Measurements from ENCODE around the gene KCNS3.

KCNS3 gene

DNA sequence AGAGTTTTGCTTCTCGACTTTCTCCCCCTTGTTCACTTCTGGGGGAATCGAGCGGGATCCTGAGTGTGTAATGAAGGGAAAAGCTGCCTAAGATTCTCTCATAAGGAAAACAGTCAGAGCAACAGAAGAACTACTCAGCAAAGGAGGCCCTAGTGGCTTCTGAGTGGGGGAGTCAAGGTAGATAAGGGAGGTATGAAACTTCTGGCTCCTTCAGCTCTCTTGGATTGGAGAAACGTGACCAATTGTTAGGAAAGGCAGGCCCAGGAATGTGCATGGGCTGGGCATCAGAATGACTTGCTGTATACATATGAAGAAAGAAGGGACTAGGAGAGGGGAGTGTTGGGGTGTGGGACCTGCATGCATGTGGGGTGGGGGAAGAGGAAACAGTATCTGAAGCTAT lies 73.1 kb downstream of the KCNS3 start (continued):
- TF ChIP-seq, protein P1, sequence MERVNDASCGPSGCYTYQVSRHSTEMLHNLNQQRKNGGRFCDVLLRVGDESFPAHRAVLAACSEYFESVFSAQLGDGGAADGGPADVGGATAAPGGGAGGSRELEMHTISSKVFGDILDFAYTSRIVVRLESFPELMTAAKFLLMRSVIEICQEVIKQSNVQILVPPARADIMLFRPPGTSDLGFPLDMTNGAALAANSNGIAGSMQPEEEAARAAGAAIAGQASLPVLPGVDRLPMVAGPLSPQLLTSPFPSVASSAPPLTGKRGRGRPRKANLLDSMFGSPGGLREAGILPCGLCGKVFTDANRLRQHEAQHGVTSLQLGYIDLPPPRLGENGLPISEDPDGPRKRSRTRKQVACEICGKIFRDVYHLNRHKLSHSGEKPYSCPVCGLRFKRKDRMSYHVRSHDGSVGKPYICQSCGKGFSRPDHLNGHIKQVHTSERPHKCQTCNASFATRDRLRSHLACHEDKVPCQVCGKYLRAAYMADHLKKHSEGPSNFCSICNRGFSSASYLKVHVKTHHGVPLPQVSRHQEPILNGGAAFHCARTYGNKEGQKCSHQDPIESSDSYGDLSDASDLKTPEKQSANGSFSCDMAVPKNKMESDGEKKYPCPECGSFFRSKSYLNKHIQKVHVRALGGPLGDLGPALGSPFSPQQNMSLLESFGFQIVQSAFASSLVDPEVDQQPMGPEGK (CRISPR knock-in tag; IDR thresholded peaks at IDR 0.05; ENCODE audit: borderline replicate concordance): no peak
- no peak for TF ChIP-seq SNAI2 (CRISPR knock-in tag; IDR thresholded peaks at IDR 0.05)
- TF ChIP-seq, protein P2, sequence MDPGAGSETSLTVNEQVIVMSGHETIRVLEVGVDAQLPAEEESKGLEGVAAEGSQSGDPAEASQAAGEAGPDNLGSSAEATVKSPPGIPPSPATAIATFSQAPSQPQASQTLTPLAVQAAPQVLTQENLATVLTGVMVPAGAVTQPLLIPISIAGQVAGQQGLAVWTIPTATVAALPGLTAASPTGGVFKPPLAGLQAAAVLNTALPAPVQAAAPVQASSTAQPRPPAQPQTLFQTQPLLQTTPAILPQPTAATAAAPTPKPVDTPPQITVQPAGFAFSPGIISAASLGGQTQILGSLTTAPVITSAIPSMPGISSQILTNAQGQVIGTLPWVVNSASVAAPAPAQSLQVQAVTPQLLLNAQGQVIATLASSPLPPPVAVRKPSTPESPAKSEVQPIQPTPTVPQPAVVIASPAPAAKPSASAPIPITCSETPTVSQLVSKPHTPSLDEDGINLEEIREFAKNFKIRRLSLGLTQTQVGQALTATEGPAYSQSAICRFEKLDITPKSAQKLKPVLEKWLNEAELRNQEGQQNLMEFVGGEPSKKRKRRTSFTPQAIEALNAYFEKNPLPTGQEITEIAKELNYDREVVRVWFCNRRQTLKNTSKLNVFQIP (CRISPR knock-in tag; IDR thresholded peaks at IDR 0.05; ENCODE audit: borderline replicate concordance, low read depth): no peak
- TF ChIP-seq ISL1 (CRISPR knock-in tag; IDR thresholded peaks at IDR 0.05): no peak
- TF ChIP-seq, protein P3, sequence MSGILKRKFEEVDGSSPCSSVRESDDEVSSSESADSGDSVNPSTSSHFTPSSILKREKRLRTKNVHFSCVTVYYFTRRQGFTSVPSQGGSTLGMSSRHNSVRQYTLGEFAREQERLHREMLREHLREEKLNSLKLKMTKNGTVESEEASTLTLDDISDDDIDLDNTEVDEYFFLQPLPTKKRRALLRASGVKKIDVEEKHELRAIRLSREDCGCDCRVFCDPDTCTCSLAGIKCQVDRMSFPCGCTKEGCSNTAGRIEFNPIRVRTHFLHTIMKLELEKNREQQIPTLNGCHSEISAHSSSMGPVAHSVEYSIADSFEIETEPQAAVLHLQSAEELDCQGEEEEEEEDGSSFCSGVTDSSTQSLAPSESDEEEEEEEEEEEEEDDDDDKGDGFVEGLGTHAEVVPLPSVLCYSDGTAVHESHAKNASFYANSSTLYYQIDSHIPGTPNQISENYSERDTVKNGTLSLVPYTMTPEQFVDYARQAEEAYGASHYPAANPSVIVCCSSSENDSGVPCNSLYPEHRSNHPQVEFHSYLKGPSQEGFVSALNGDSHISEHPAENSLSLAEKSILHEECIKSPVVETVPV (CRISPR knock-in tag; IDR thresholded peaks at IDR 0.05): no peak
- no peak for TF ChIP-seq OSR1 (CRISPR knock-in tag; IDR thresholded peaks at IDR 0.05)
- TF ChIP-seq ZNF70 (CRISPR knock-in tag; IDR thresholded peaks at IDR 0.05): no peak

DNA sequence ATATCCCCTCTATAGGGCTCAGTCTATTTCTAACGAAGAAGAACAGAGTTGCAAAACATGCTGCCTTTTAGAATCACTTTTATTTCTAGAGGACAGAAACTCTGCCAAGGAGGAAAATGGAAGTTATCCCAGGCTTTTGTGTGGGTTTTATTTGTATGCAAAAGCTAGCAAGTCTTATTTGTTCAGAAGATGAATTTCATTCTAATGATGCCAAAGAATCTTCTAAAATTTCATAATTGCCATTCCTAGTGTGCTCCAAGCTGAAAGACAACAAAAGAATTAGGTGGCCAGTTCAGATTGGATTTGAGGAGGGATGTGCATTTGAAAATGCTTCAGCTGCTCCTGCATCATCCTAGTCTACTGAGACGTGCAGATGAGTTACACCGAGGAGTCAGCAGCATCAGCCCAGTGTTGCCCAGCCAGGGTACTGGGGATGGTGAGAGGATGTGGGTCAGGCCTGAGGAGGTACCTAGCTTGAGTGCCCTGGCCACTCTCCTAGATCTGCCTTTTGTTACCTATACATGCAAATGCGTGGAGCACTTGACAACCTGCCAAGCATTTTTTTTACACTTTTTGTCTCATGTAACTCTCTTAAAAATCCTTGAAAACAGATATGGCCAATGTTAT lies 80.1 kb downstream of the KCNS3 start:
- no peak for TF ChIP-seq TOX (CRISPR knock-in tag; IDR thresholded peaks at IDR 0.05; ENCODE audit: borderline replicate concordance)
- TF ChIP-seq PPARA (CRISPR knock-in tag; IDR thresholded peaks at IDR 0.05; ENCODE audit: borderline replicate concordance): no peak
- TF ChIP-seq SNAI2 (CRISPR knock-in tag; IDR thresholded peaks at IDR 0.05): no peak
- no peak for TF ChIP-seq ISL1 (CRISPR knock-in tag; IDR thresholded peaks at IDR 0.05)
- no peak for TF ChIP-seq ZC3H10 (CRISPR knock-in tag; IDR thresholded peaks at IDR 0.05)
- no peak for TF ChIP-seq CSDC2 (CRISPR knock-in tag; IDR thresholded peaks at IDR 0.05)
- TF ChIP-seq ESRRG (CRISPR knock-in tag; IDR thresholded peaks at IDR 0.05): no peak
- TF ChIP-seq BACH2 (CRISPR knock-in tag; IDR thresholded peaks at IDR 0.05; ENCODE audit: borderline replicate concordance): no peak
- TF ChIP-seq, protein P4, sequence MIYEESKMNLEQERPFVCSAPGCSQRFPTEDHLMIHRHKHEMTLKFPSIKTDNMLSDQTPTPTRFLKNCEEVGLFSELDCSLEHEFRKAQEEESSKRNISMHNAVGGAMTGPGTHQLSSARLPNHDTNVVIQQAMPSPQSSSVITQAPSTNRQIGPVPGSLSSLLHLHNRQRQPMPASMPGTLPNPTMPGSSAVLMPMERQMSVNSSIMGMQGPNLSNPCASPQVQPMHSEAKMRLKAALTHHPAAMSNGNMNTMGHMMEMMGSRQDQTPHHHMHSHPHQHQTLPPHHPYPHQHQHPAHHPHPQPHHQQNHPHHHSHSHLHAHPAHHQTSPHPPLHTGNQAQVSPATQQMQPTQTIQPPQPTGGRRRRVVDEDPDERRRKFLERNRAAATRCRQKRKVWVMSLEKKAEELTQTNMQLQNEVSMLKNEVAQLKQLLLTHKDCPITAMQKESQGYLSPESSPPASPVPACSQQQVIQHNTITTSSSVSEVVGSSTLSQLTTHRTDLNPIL (CRISPR knock-in tag; IDR thresholded peaks at IDR 0.05; ENCODE audit: low read depth): no peak
- TF ChIP-seq ARNTL (CRISPR knock-in tag; IDR thresholded peaks at IDR 0.05; ENCODE audit: borderline replicate concordance, low read depth): no peak
- TF ChIP-seq ZNF565 (CRISPR knock-in tag; conservative IDR thresholded peaks at IDR 0.05; ENCODE audit: low read depth): no peak
- TF ChIP-seq, protein P3 (CRISPR knock-in tag; IDR thresholded peaks at IDR 0.05): no peak
- no peak for TF ChIP-seq TCF4 (CRISPR knock-in tag; IDR thresholded peaks at IDR 0.05; ENCODE audit: borderline replicate concordance)
- TF ChIP-seq, protein P1 (CRISPR knock-in tag; IDR thresholded peaks at IDR 0.05; ENCODE audit: borderline replicate concordance): no peak
- TF ChIP-seq, protein P2 (CRISPR knock-in tag; IDR thresholded peaks at IDR 0.05; ENCODE audit: borderline replicate concordance, low read depth): no peak
- no peak for TF ChIP-seq ZFP30 (CRISPR knock-in tag; IDR thresholded peaks at IDR 0.05)
- TF ChIP-seq ZNF70 (CRISPR knock-in tag; IDR thresholded peaks at IDR 0.05): no peak
- no peak for ATAC-seq

Measured in SK-N-SH treated with all-trans-retinoic acid at 6 μM for 48 hours (cell line).